IPS-15b (cell line): ENCODE results near the gene PPDPF.
A peak's percentile ranks its signal among the peaks of the same experiment; 100 is the strongest.
"Not testable (repeated sequence)": the region's sequence is repeated elsewhere in the genome, so short reads cannot be mapped to it uniquely, and the experiment has no call there.

Source experiments
- H3K27me3 ChIP-seq: one replicate; pipeline ENCODE4 v1.6.1; 2013; ENCODE audit warnings: low read length; ENCODE audit not compliant: control insufficient read depth, insufficient read depth
- H3K36me3 ChIP-seq: one replicate; pipeline ENCODE4 v1.6.1; 2013; ENCODE audit warnings: low read length; ENCODE audit not compliant: control insufficient read depth, insufficient read depth
- H3K4me1 ChIP-seq: one replicate; pipeline ENCODE4 v1.6.1; 2013; ENCODE audit warnings: mild to moderate bottlenecking, low read length; ENCODE audit not compliant: control insufficient read depth, insufficient read depth
- H3K4me3 ChIP-seq: one replicate; pipeline ENCODE4 v1.5.1; 2013; ENCODE audit warnings: low read depth, low read length
- H3K9ac ChIP-seq: one replicate; pipeline ENCODE4 v1.6.1; 2013; ENCODE audit warnings: low read depth, mild to moderate bottlenecking, low read length
- H3K9me3 ChIP-seq: one replicate; pipeline ENCODE4 v1.6.1; 2013; ENCODE audit warnings: mild to moderate bottlenecking, low read length; ENCODE audit not compliant: control insufficient read depth, insufficient read depth

Gene PPDPF

DNA sequence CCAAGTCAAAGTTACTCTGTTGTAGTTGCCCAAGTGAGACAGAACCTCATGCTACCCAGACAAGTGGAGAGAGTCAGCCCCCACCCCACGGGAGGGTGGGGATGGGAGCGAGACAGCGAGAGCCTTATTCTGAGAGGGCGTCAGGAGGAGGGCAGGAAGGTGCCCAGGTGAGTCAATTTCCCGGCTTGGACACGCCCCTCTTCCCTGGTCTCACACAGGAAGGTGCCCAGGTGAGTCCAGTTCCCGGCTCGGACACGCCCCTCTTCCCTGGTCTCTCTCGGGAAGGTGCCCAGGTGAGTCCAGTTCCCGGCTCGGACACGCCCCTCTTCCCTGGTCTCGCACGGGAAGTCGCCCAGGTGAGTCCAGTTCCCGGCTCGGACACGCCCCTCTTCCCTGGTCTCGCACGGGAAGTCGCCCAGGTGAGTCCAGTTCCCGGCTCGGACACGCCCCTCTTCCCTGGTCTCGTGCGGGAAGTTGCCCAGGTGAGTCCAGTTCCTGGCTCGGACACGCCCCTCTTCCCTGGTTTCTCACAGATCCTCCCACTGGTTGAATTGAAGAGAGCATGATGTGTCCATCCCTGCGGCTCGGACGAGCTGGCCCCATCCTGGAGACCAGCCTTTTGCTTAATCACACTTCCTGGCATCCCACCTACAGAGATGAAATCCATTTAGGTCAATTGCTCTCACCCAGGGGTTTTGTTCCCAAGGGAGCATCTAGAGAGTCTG, 40.7 kb upstream of the PPDPF start:
- not testable (repeated sequence) for H3K9ac ChIP-seq, H3K9me3 ChIP-seq, H3K27me3 ChIP-seq, H3K4me1 ChIP-seq, H3K4me3 ChIP-seq, H3K36me3 ChIP-seq

DNA sequence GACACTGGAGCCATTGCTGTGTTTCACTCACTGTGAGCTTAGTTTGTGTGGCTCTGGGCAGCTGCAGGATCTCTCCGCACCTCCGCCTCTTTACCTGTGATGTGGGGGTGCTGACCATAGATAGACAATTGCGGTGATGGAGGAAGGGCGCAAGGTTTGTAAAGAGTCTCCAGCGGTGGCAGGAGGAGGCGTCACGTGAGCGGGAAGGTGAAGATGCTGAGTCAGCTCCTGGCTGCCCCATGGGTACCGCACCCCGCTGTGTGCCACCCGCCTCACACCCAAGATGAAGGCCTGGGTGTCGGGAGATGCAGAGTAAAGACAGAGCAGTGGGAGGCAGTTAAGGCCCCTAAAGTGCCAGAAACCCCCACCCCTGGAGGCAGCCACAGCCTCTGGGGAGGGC, 39.1 kb upstream of the PPDPF start:
- Histone ChIP-seq H3K27me3 (no peaks in the 10 kb centered on the region), H3K4me1 (peaks cover 3% of the 10 kb centered on the region), H3K4me3 (no peak overlapping the region)

DNA sequence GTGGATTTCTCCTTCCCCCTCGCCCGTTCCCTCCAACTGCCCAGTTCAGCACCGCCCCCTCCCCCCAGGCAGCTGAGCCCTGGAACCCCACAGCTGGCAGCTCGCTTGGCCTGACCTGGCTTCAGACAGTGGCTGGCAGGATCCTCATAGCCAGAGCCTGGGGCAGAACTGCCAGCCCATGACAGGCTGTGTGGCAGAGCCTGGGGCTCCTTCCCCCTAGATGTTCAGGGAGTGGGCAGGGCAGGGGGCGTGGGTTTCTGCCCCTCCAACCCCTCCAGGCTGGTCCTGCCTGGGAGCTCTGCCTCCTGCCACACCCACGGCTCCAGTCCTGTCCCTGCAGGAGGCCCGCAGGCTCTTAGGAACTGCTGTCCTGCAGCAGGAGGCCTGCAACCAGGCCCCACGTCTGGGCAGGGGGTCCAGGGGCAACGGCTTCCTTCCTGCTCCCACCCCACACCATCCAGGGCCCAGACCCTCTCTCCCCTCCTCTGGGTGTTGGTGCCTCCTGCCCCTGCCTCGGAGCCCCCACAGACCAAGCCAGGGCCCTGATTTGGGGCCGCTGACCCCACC, 38.5 kb upstream of the PPDPF start:
- no peak overlapping the region for H3K9ac ChIP-seq
- H3K9me3 ChIP-seq: no peaks in the 10 kb centered on the region
- no peak overlapping the region for H3K4me3 ChIP-seq
- H3K4me1 ChIP-seq: peaks cover 3% of the 10 kb centered on the region
- peaks cover under 1% of the 10 kb centered on the region for H3K36me3 ChIP-seq
- H3K27me3 ChIP-seq: no peaks in the 10 kb centered on the region

More for the DNA sequence above, 39.1 kb upstream of the PPDPF start:
- Histone ChIP-seq H3K9me3 (no peaks in the 10 kb centered on the region), H3K36me3 (no peaks in the 10 kb centered on the region), H3K9ac (no peak overlapping the region)

DNA sequence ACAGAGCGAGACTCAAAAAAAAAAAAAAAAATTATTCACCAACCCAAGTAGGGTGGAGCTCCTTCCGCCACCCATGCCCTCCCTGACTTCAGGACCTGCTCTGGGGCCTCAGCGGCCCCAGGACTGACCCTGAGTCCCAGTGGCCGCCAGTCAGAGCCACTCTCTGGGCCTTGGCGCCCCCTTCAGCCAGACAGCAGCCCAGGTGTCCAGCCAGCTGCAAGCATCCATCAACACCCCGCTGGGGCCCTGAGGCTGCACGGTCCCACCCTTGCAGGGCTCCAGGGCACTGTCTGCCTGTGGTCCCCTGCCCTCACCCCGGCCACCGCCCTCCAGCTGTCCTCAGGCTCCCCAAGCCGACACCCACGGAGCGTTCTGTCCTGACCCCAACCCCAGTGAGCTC, 36.7 kb upstream of the PPDPF start:
- H3K36me3 ChIP-seq: peaks cover 2% of the 10 kb centered on the region

DNA sequence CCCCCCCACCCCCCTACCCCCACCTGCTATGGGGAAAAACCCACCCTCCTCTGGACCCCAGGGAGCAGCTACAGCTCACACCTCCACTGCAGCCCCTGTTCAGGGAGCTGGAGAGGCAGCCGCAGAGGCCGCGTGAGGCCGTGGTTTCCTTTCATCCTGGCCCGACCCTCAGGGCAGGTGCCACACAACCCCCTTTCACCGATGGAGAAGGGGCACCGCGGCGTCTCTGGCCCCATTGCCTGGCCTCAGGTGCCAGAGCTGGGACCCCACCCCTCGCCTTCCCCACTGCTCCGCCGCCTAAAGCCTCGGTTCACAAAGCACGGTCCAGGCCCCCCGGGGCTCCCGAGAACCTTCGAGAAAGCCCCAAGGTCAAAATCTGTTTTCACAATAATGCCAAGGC, 36.3 kb upstream of the PPDPF start:
- H3K4me3 ChIP-seq: no peak overlapping the region

More for the DNA sequence above, 36.7 kb upstream of the PPDPF start:
- Histone ChIP-seq H3K4me1 (peaks cover 5% of the 10 kb centered on the region), H3K9me3 (no peaks in the 10 kb centered on the region), H3K9ac (no peak overlapping the region), H3K27me3 (peaks cover 4% of the 10 kb centered on the region), H3K4me3 (no peak overlapping the region)

DNA sequence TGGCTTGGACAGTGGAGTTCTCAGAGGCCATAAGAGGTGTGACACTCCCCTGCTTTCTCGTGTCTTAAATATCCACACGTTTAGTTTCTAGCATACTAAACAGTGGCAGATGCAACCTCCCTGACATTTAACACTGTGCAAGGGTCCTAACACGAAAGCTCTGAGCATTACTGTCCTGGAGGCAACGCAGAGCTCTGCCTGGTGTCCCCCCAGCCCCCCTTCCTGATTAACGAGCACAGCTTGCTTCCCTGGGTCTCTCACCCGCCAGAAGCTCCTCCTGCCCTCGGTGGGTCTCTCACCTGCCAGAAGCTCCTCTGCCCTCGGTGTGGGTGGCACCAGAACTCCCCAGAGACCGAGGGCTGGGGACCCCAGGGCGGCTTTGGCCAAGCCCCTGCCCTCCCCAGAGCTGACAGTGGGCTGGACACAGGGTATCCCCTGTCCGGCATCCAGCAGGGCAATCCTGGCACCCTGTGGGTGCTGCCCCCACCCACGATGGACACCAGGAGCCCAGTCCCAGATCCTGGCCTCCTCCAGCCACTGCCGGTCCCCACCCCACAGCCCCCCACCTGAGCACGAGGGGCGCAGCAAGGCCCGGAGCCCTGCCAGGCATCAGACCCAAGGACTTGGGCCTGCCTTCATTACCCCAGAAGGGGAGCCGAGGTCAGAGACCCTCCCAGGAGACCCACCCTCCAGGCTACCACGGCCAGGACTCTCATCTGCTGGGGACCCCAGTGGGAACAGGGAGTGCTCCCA, 35.7 kb upstream of the PPDPF start:
- Histone ChIP-seq H3K9ac (no peak overlapping the region), H3K4me1 (peaks cover 5% of the 10 kb centered on the region), H3K27me3 (peaks cover 7% of the 10 kb centered on the region), H3K9me3 (no peaks in the 10 kb centered on the region), H3K4me3 (no peak overlapping the region), H3K36me3 (peaks cover 5% of the 10 kb centered on the region)

More for the DNA sequence above, 36.3 kb upstream of the PPDPF start:
- Histone ChIP-seq H3K4me1 (peaks cover 5% of the 10 kb centered on the region), H3K9me3 (no peaks in the 10 kb centered on the region), H3K9ac (no peak overlapping the region), H3K36me3 (peaks cover 4% of the 10 kb centered on the region), H3K27me3 (peaks cover 6% of the 10 kb centered on the region)

DNA sequence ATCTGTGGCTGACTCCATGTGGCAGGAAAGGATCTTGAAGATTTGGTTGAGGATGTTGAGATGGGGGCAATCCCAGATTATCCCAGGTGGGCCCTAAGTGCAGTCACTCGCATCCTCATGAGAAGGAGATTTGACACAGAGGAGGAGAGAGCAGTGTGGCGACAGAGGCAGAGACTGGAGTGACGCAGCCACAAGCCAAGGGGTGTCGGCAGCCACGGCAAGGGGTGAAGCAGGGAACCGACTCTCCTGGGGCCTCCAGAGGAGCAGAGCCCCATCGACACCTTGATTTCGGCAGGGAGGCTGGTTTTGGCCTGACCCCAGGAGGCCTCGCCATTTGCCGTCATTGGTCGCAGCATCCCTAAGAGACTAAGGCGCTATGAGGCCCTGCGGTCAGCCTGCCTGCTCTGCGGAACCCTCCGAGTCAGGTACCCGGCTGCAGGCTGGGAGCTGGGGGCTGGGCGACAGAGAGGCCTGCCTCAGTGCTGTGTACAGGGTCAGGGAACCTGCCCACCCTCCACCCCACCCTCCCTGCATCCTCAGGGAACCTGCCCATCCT, 34.2 kb upstream of the PPDPF start:
- Histone ChIP-seq H3K9me3 (no peaks in the 10 kb centered on the region), H3K4me3 (no peak overlapping the region), H3K9ac (no peak overlapping the region), H3K36me3 (peaks cover 10% of the 10 kb centered on the region), H3K27me3 (peaks cover 7% of the 10 kb centered on the region), H3K4me1 (peaks cover 3% of the 10 kb centered on the region)

DNA sequence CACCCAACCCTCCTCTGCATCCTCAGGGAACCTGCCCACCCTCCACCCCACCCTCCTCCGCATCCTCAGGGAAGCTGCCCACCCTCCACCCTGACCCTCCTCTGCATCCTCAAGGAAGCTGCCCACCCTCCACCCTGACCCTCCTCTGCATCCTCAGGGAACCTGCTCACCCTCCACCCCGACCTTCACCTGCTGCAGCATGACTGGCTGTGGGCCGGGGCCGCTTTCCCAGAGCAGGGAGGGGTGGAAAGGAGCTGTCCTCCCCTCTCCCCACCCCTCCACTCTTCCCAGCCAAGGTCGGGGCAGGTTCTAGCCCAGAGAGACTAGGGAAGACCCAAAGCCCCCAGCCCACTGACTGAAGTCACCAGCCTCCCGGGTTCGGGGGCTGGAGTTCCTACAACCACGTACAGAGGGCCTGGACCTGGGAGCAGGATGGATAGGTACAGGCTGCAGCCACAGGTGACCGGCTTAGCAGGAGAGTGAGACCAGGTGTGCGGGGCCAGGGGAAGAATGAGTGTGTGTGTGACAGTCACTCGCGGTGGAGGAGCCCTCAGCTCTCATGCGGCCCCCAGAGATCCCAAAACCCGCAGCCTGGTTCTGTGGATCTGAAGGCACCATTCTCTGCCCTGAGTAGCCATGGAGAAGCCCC, 33.3 kb upstream of the PPDPF start:
- Histone ChIP-seq H3K36me3 (peaks cover 19% of the 10 kb centered on the region), H3K4me1 (peaks cover 2% of the 10 kb centered on the region), H3K4me3 (no peak overlapping the region), H3K9me3 (no peaks in the 10 kb centered on the region), H3K9ac (no peak overlapping the region), H3K27me3 (peaks cover 7% of the 10 kb centered on the region)

DNA sequence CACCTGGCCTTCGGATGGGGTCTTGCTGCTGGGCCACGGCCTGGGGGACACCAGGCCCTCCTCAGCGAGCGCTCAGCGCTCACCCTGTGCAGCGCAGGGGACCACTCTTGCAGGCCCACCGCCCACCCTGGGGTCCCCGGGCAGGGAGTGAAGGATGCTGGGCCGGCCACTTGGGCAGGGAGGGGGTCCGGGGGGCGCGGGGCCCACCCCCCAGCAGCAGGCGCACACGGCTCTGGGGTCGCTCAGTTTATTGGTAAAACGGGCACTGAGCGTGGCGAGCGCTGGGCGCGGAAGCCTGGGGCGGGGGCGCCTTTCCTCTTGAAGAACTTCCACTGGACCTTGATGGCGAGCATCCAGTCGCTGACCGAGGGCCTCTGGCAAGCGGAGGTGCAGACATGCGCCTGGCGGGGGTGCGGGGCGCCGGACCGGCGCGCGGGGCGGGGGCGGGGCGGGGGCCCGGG, 32.8 kb upstream of the PPDPF start:
- no peaks in the 10 kb centered on the region for H3K9me3 ChIP-seq
- no peak overlapping the region for H3K9ac ChIP-seq
- peaks cover 2% of the 10 kb centered on the region for H3K4me1 ChIP-seq
- H3K4me3 ChIP-seq: no peak overlapping the region
- H3K36me3 ChIP-seq: peaks cover 24% of the 10 kb centered on the region
- H3K27me3 ChIP-seq: peaks cover 7% of the 10 kb centered on the region

DNA sequence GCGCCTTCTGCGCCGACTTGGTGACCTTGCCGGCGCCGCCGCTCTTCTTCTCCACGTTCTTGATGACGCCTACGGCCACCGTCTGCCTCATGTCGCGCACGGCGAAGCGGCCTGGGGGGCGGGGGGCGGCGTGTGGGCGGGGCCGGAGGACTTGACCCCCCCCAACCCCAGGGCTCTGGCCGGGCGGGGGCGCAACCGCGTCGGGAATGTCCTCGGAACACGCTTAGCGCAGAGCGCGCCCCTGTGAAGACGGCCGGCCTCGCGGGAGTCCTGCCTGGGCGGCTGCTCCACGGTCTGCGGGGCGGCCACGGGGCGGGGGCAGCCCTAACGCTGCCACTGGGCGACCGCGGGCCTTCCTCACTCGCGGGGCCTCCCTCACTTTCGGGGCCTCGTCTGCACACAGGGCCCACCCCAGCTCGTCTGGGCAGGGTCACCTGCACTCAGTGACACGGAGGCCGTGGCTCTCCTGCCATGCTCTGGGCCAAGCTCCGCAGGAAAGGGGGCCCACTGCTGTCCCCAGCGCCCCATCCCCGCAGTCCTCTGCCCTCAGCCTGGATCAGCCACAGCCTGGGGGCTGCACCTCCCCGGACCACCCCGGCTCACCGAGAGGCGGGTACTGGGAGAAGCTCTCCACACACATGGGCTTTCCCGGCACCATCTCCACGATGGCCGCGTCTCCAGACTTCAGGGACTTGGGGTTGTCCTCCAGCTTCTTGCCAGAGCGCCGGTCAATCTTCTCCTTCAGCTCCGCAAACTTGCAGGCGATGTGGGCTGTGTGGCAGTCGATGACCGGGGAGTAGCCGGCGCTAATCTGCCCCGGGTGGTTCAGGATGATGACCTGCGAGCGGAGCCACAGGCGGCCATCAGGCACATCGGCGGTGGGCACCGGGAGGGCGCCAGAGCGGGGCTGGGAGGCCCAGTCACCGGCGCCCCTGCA, 32.0 kb upstream of the PPDPF start:
- Histone ChIP-seq H3K9ac (peak overlapping the region; percentile 12), H3K4me1 (peaks cover 2% of the 10 kb centered on the region), H3K27me3 (peaks cover 7% of the 10 kb centered on the region), H3K36me3 (peaks cover 27% of the 10 kb centered on the region), H3K4me3 (peak overlapping the region; percentile 39), H3K9me3 (no peaks in the 10 kb centered on the region)
